ENCODE data around the gene SRGAP3. TPM values are rescaled to one million over a fixed set of nuclear protein-coding genes. Genes with fewer than 3 reads are reported as not detected.

SRGAP3 gene
- total and polyA plus RNA-seq, 2 experiments from 2014 or later = 6.0 to 15.7 TPM

- no peak for DNase-seq (ENCODE audit: low read depth in 1 of 2, low spot score in 1 of 2)
- Histone ChIP-seq H3K4me3 (no peak overlapping the region), H3K27me3 (no peaks in the 10 kb centered on the region), H3K9me3 (ENCODE audit: low read depth) (no peaks in the 10 kb centered on the region), H3K27ac (no peak overlapping the region), H3K36me3 (no peaks in the 10 kb centered on the region), H3K4me1 (ENCODE audit: low read depth) (no peaks in the 10 kb centered on the region)
- no peak for TF ChIP-seq CTCF (IDR thresholded peaks at IDR 0.05; ENCODE audit: low read depth, low read length)
These were observed 11.2 kb downstream of the SRGAP3 start for GRCh38 chr3:9238276-9238675.

- H3K27me3 ChIP-seq = no peaks in the 10 kb centered on the region
- no peak for DNase-seq (ENCODE audit: low read depth in 1 of 2, low spot score in 1 of 2)
- H3K27ac ChIP-seq = no peak overlapping the region
- no peaks in the 10 kb centered on the region for H3K9me3 ChIP-seq (ENCODE audit: low read depth)
- H3K36me3 ChIP-seq = no peaks in the 10 kb centered on the region
- H3K4me1 ChIP-seq (ENCODE audit: low read depth) = no peaks in the 10 kb centered on the region
- no peak overlapping the region for H3K4me3 ChIP-seq
- TF ChIP-seq CTCF (IDR thresholded peaks at IDR 0.05; ENCODE audit: low read depth, low read length) = no peak
These were observed 15.4 kb downstream of the SRGAP3 start for GRCh38 chr3:9233814-9234600.

- no peak overlapping the region for H3K4me3 ChIP-seq
- no peak for DNase-seq (ENCODE audit: low read depth in 1 of 2, low spot score in 1 of 2)
- no peaks in the 10 kb centered on the region for H3K9me3 ChIP-seq (ENCODE audit: low read depth)
- no peak overlapping the region for H3K27ac ChIP-seq
- no peaks in the 10 kb centered on the region for H3K27me3 ChIP-seq
- no peaks in the 10 kb centered on the region for H3K4me1 ChIP-seq (ENCODE audit: low read depth)
- TF ChIP-seq CTCF (IDR thresholded peaks at IDR 0.05; ENCODE audit: low read depth, low read length) = no peak
- no peaks in the 10 kb centered on the region for H3K36me3 ChIP-seq
These were observed 16.3 kb downstream of the SRGAP3 start for GRCh38 chr3:9233101-9233500.

- no peaks in the 10 kb centered on the region for H3K4me1 ChIP-seq (ENCODE audit: low read depth)
- no peak overlapping the region for H3K4me3 ChIP-seq
- H3K36me3 ChIP-seq = no peaks in the 10 kb centered on the region
- no peaks in the 10 kb centered on the region for H3K9me3 ChIP-seq (ENCODE audit: low read depth)
- no peaks in the 10 kb centered on the region for H3K27me3 ChIP-seq
- no peak for DNase-seq (ENCODE audit: low read depth in 1 of 2, low spot score in 1 of 2)
- TF ChIP-seq CTCF (IDR thresholded peaks at IDR 0.05; ENCODE audit: low read depth, low read length) = no peak
- no peak overlapping the region for H3K27ac ChIP-seq
These were observed 17.5 kb downstream of the SRGAP3 start for GRCh38 chr3:9231937-9232336.

GRCh38 chr3:9231471-9231870, 18.0 kb downstream of the SRGAP3 start:
- Histone ChIP-seq H3K36me3 (no peaks in the 10 kb centered on the region), H3K9me3 (ENCODE audit: low read depth) (no peaks in the 10 kb centered on the region), H3K27ac (no peak overlapping the region), H3K4me3 (no peak overlapping the region), H3K4me1 (ENCODE audit: low read depth) (no peaks in the 10 kb centered on the region), H3K27me3 (no peaks in the 10 kb centered on the region)
- DNase-seq (ENCODE audit: low read depth in 1 of 2, low spot score in 1 of 2) = no peak
- no peak for TF ChIP-seq CTCF (IDR thresholded peaks at IDR 0.05; ENCODE audit: low read depth, low read length)
